Peyer's patch (tissue), 4 donors: ENCODE results near the gene MAD1L1.

ENCODE experiments used
- CTCF ChIP-seq, 6 experiments: fragments of 450-650 bp in 4 of 6; fragments of 200-600 bp in 2 of 6; sonication (generic) in 1 of 6; IDR thresholded peaks; one replicate each; pipeline ENCODE4 v1.5.1; 2017 to 2019; ENCODE audit warnings: antibody characterized with exemption in 6 of 6, mild to moderate bottlenecking in 3 of 6, moderate library complexity in 1 of 6
- POLR2A ChIP-seq, 2 donors: fragments of 450-650 bp; IDR thresholded peaks; one replicate each; pipeline ENCODE4 v1.5.1; 2017; ENCODE audit warnings: antibody characterized with exemption in 2 of 2, mild to moderate bottlenecking in 2 of 2, moderate library complexity in 2 of 2

- TF ChIP-seq CTCF (IDR thresholded peaks at IDR 0.05), result no peak
- TF ChIP-seq POLR2A (IDR thresholded peaks at IDR 0.05), result no peak
Observed at GRCh38 chr7:1973321-1974251, 259.2 kb downstream of the MAD1L1 start.
